GM19324 (cell line): Measurements from ENCODE around the gene ZNF607.

ENCODE experiments used
- ATAC-seq: cut with Tn5 transposase; IDR thresholded peaks from one replicate; pipeline ENCODE4 v1.9.1; 2021; ENCODE audit warnings: mild to moderate bottlenecking, moderate library complexity; ENCODE audit not compliant: unreplicated experiment, low FRiP score

Gene ZNF607

GRCh38 chr19:37654629-37655300 is 64.8 kb downstream of the ZNF607 start:
- ATAC-seq, result peak; percentile 26

DNA sequence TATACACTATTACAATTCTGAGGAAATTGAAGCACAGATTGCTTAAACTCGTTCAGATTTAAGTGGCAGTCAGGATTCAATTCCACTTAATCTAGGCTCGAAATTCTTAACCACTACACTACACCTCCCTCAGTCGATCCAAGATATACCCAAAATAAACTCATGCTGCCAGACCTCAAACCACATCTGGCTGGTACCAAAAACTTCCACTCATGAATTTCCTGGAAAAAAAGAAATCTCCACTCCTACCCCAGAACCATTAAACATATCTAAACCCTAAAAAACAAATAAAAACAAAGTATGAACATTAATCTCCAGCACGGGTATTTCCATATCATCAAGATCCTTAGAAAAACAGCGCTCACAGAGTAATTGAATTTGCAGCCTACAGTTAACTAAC is 65.4 kb downstream of the ZNF607 start:
- ATAC-seq, result no peak
